NT2/D1 (cell line): Measurements from ENCODE around the gene ATP12A.

Experiments used
- DNase-seq: peaks from one replicate; pipeline ENCODE4 v3.0.0-alpha.2; 2011; ENCODE audit warnings: low read depth, low spot score
- H3K27me3 ChIP-seq: 2 replicates; pipeline ENCODE4 v1.6.0; 2011; ENCODE audit warnings: mild to moderate bottlenecking; ENCODE audit not compliant: insufficient read length, insufficient read depth
- H3K36me3 ChIP-seq: 2 replicates; pipeline ENCODE4 v1.6.1; 2011; ENCODE audit warnings: mild to moderate bottlenecking, low read length, mixed read lengths; ENCODE audit not compliant: insufficient read depth, insufficient read length
- H3K4me1 ChIP-seq: 2 replicates; pipeline ENCODE4 v1.5.1; 2011; ENCODE audit not compliant: insufficient read depth, insufficient read length
- H3K4me3 ChIP-seq: 2 replicates; pipeline ENCODE4 v1.5.1; 2011; ENCODE audit warnings: low read depth; ENCODE audit not compliant: insufficient read length
- H3K9ac ChIP-seq: 2 replicates; pipeline ENCODE4 v1.6.0; 2011; ENCODE audit warnings: low read depth; ENCODE audit not compliant: insufficient read length
- H3K9me3 ChIP-seq: 2 replicates; pipeline ENCODE4 v1.5.1; 2011; ENCODE audit warnings: mild to moderate bottlenecking, low read length; ENCODE audit not compliant: insufficient read depth
- SUZ12 ChIP-seq: IDR thresholded peaks from 2 replicates; pipeline ENCODE4 v1.6.1; 2011; ENCODE audit not compliant: insufficient read length, insufficient read depth; ENCODE audit errors: extremely low read depth
- YY1 ChIP-seq: IDR thresholded peaks from 2 replicates; pipeline ENCODE4 v1.6.1; 2011; ENCODE audit not compliant: insufficient read length, insufficient read depth
- ZNF274 ChIP-seq: IDR thresholded peaks from 2 replicates; pipeline ENCODE4 v1.6.1; 2011; ENCODE audit warnings: mild to moderate bottlenecking, low read depth, low read length

Gene ATP12A

DNA sequence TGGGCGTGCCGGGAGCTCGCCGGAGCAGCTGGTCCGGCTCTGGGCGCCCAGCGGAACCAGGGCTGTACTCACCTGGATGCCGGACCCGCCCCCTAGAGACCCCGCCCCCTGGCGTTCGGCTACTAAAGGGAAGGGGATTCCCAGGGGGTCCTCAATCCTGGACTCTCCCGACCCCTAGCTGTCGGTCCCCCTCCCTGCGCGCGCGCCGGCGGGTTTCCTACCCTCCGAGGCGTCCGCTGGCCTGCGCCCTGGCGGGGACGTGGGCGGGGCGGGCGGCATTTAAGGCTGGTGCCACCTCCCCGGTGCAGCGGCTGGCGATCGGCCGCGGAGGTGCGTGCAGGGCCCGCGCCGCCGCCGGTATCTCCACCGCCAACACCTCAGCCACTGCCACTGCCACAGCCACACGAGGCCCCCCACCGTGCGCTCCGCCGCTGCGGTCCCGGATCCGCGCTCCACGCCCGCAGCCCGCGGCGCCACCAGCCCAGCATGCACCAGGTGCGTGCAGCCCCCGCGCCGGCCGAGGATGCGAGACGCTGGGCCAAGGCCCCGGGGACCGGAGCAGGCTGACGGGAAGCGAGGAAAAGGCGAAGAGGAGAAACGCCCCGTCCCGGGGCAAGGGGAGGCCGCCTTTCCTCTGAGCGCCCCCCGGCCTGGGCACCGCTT lies at the start of gene ATP12A:
TSS of gene ATP12A (plus strand) at position 151 of the 663 bp plus-strand sequence. CDS start at position 487, 336 bp downstream.
- no peaks in the 10 kb centered on the region for H3K9me3 ChIP-seq
- H3K9ac ChIP-seq: peak within 1 kb of the TSS; percentile 67
- peak within 1 kb of the TSS; percentile 47 for H3K4me3 ChIP-seq
- no peak for TF ChIP-seq SUZ12
- DNase-seq: no peak
- peaks cover 4% of the 10 kb centered on the region for H3K4me1 ChIP-seq
- H3K36me3 ChIP-seq: no peaks in the 10 kb centered on the region
- H3K27me3 ChIP-seq: peaks cover 38% of the 10 kb centered on the region

GRCh38 chr13:24630851-24631620 lies 49.2 kb upstream of the ATP12A start:
- DNase-seq: peak; percentile 55
- Histone ChIP-seq H3K4me3 (no peak overlapping the region), H3K9ac (no peak overlapping the region), H3K36me3 (no peaks in the 10 kb centered on the region), H3K27me3 (no peaks in the 10 kb centered on the region), H3K9me3 (no peaks in the 10 kb centered on the region), H3K4me1 (peaks cover 2% of the 10 kb centered on the region)
- no peak for TF ChIP-seq SUZ12
- TF ChIP-seq ZNF274: no peak
- TF ChIP-seq YY1: no peak

GRCh38 chr13:24631922-24632321 lies 48.3 kb upstream of the ATP12A start:
- Histone ChIP-seq H3K4me3 (no peak overlapping the region), H3K9me3 (no peaks in the 10 kb centered on the region), H3K36me3 (no peaks in the 10 kb centered on the region), H3K4me1 (peaks cover 2% of the 10 kb centered on the region), H3K27me3 (no peaks in the 10 kb centered on the region), H3K9ac (no peak overlapping the region)
- TF ChIP-seq SUZ12: no peak
- TF ChIP-seq ZNF274: no peak
- no peak for DNase-seq

- no peak for DNase-seq
- TF ChIP-seq ZNF274: no peak
- TF ChIP-seq YY1: no peak
- no peak for TF ChIP-seq SUZ12
- Histone ChIP-seq H3K4me3 (no peak overlapping the region), H3K9ac (no peak overlapping the region), H3K27me3 (no peaks in the 10 kb centered on the region), H3K36me3 (no peaks in the 10 kb centered on the region), H3K9me3 (no peaks in the 10 kb centered on the region), H3K4me1 (no peaks in the 10 kb centered on the region)
These were observed 47.7 kb upstream of the ATP12A start for GRCh38 chr13:24632382-24633121.

GRCh38 chr13:24636776-24637175 lies 43.4 kb upstream of the ATP12A start:
- no peaks in the 10 kb centered on the region for H3K36me3 ChIP-seq
- H3K9me3 ChIP-seq: no peaks in the 10 kb centered on the region
- no peak overlapping the region for H3K4me3 ChIP-seq

GRCh38 chr13:24638096-24638495 lies 42.1 kb upstream of the ATP12A start:
- no peak for TF ChIP-seq YY1
- TF ChIP-seq ZNF274: no peak
- TF ChIP-seq SUZ12: no peak
- Histone ChIP-seq H3K36me3 (no peaks in the 10 kb centered on the region), H3K4me3 (no peak overlapping the region), H3K9me3 (no peaks in the 10 kb centered on the region), H3K27me3 (no peaks in the 10 kb centered on the region), H3K9ac (no peak overlapping the region), H3K4me1 (no peaks in the 10 kb centered on the region)
- DNase-seq: no peak

More at GRCh38 chr13:24636776-24637175, 43.4 kb upstream of the ATP12A start:
- H3K27me3 ChIP-seq: no peaks in the 10 kb centered on the region
- H3K4me1 ChIP-seq: no peaks in the 10 kb centered on the region
- DNase-seq: no peak
- TF ChIP-seq ZNF274: no peak
- TF ChIP-seq SUZ12: no peak
- no peak for TF ChIP-seq YY1
- H3K9ac ChIP-seq: no peak overlapping the region

DNA sequence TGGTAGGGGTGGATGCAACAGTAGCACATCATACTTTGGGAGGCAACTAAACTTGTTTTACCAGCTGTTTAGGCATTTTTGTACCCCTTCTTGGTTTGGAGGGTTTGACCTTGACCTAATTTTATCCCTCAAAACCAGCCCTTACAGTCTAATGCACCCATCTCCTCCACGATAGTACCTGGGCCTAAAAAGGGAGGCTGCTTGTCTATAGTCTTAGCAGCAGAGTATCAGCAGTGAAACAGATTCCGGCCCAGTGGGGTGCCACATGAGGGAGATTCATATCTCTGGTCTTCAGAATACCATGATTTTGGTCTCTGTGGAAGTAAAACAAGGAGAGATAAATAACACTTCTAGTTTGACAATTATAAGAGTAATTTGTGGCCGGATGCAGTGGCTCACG lies 39.5 kb upstream of the ATP12A start:
- DNase-seq: no peak
- Histone ChIP-seq H3K9me3 (no peaks in the 10 kb centered on the region), H3K9ac (no peak overlapping the region), H3K36me3 (no peaks in the 10 kb centered on the region), H3K27me3 (no peaks in the 10 kb centered on the region), H3K4me1 (no peaks in the 10 kb centered on the region), H3K4me3 (no peak overlapping the region)
- TF ChIP-seq SUZ12: no peak
- no peak for TF ChIP-seq YY1
- TF ChIP-seq ZNF274: no peak
